SK-N-SH treated with all-trans-retinoic acid at 6 μM for 48 hours (cell line): ENCODE data around the gene CPPED1.

ENCODE experiments used
- ATAC-seq: fragments of 200-7000 bp; cut with Tn5 transposase; 3 replicates; pipeline ENCODE4 v1.9.1; 2020; ENCODE audit warnings: mild to moderate bottlenecking, moderate library complexity
- ARNTL ChIP-seq: fragments of 450-650 bp; formaldehyde crosslinking; IDR thresholded peaks from 2 replicates; pipeline ENCODE4 v1.5.0; 2020; ENCODE audit warnings: low read depth, mild to moderate bottlenecking, moderate library complexity, borderline replicate concordance
- BACH2 ChIP-seq: fragments of 250-450 bp; sonication (Bioruptor Pico); IDR thresholded peaks from 2 replicates; pipeline ENCODE4 v1.9.0; 2021; ENCODE audit warnings: mild to moderate bottlenecking, borderline replicate concordance
- CSDC2 ChIP-seq: fragments of 250-450 bp; sonication (Bioruptor Pico); IDR thresholded peaks from 2 replicates; pipeline ENCODE4 v1.5.0; 2020; ENCODE audit warnings: mild to moderate bottlenecking, moderate library complexity
- ESRRG ChIP-seq: fragments of 250-450 bp; sonication (Bioruptor Pico); IDR thresholded peaks from 2 replicates; pipeline ENCODE4 v1.6.1; 2021; ENCODE audit warnings: mild to moderate bottlenecking
- GLIS3 ChIP-seq: fragments of 250-450 bp; sonication (Bioruptor Pico); IDR thresholded peaks from 2 replicates; pipeline ENCODE4 v1.5.0; 2020; ENCODE audit warnings: mild to moderate bottlenecking, moderate library complexity
- ISL1 ChIP-seq: fragments of 250-450 bp; sonication (Bioruptor Pico); IDR thresholded peaks from 2 replicates; pipeline ENCODE4 v2.1.2; 2022; ENCODE audit warnings: mild to moderate bottlenecking, moderate library complexity
- OSR1 ChIP-seq: fragments of 250-450 bp; sonication (Bioruptor Pico); IDR thresholded peaks from 2 replicates; pipeline ENCODE4 v1.8.0; 2022; ENCODE audit warnings: moderate library complexity, mild to moderate bottlenecking, inconsistent platforms
- PPARA ChIP-seq: fragments of 250-450 bp; sonication (Bioruptor Pico); IDR thresholded peaks from 2 replicates; pipeline ENCODE4 v1.5.0; 2020; ENCODE audit warnings: mild to moderate bottlenecking, borderline replicate concordance
- RARB ChIP-seq: fragments of 250-450 bp; sonication (Bioruptor Pico); IDR thresholded peaks from 2 replicates; pipeline ENCODE4 v1.8.0; 2021; ENCODE audit warnings: mild to moderate bottlenecking, moderate library complexity
- SNAI2 ChIP-seq: fragments of 250-450 bp; sonication (Bioruptor Pico); IDR thresholded peaks from 2 replicates; pipeline ENCODE4 v1.5.0; 2020; ENCODE audit warnings: mild to moderate bottlenecking, moderate library complexity
- TOX ChIP-seq: fragments of 250-450 bp; sonication (Bioruptor Pico); IDR thresholded peaks from 2 replicates; pipeline ENCODE4 v1.8.0; 2021; ENCODE audit warnings: mild to moderate bottlenecking, moderate library complexity, borderline replicate concordance
- ZC3H10 ChIP-seq: fragments of 250-450 bp; sonication (Bioruptor Pico); IDR thresholded peaks from 2 replicates; pipeline ENCODE4 v1.5.1; 2021; ENCODE audit warnings: mild to moderate bottlenecking, moderate library complexity
- ZFP3 ChIP-seq: fragments of 250-450 bp; sonication (Bioruptor Pico); IDR thresholded peaks from 2 replicates; pipeline ENCODE4 v1.5.0; 2020; ENCODE audit warnings: mild to moderate bottlenecking, moderate library complexity
- ZFP30 ChIP-seq: fragments of 450-650 bp; formaldehyde crosslinking; IDR thresholded peaks from 2 replicates; pipeline ENCODE4 v1.5.0; 2022; ENCODE audit warnings: mild to moderate bottlenecking, moderate library complexity
- ZNF70 ChIP-seq: fragments of 450-650 bp; formaldehyde crosslinking; IDR thresholded peaks from 2 replicates; pipeline ENCODE4 v1.5.0; 2020; ENCODE audit warnings: mild to moderate bottlenecking, moderate library complexity
- TF ChIP-seq, protein P1 (sequence below): fragments of 250-450 bp; sonication (Bioruptor Pico); IDR thresholded peaks from 2 replicates; pipeline ENCODE4 v1.5.0; 2020; ENCODE audit warnings: mild to moderate bottlenecking, moderate library complexity
- TF ChIP-seq, protein P2 (sequence below): fragments of 250-450 bp; sonication (Bioruptor Pico); IDR thresholded peaks from 2 replicates; pipeline ENCODE4 v1.5.1; 2020; ENCODE audit warnings: low read depth, mild to moderate bottlenecking, moderate library complexity
- TF ChIP-seq, protein P3 (sequence below): fragments of 250-450 bp; sonication (Bioruptor Pico); IDR thresholded peaks from 2 replicates; pipeline ENCODE4 v1.8.0; 2020; ENCODE audit warnings: mild to moderate bottlenecking, moderate library complexity, borderline replicate concordance
- TF ChIP-seq, protein P4 (sequence below): fragments of 250-450 bp; sonication (Bioruptor Pico); IDR thresholded peaks from 2 replicates; pipeline ENCODE4 v1.5.1; 2021; ENCODE audit warnings: mild to moderate bottlenecking, moderate library complexity

Gene CPPED1

DNA sequence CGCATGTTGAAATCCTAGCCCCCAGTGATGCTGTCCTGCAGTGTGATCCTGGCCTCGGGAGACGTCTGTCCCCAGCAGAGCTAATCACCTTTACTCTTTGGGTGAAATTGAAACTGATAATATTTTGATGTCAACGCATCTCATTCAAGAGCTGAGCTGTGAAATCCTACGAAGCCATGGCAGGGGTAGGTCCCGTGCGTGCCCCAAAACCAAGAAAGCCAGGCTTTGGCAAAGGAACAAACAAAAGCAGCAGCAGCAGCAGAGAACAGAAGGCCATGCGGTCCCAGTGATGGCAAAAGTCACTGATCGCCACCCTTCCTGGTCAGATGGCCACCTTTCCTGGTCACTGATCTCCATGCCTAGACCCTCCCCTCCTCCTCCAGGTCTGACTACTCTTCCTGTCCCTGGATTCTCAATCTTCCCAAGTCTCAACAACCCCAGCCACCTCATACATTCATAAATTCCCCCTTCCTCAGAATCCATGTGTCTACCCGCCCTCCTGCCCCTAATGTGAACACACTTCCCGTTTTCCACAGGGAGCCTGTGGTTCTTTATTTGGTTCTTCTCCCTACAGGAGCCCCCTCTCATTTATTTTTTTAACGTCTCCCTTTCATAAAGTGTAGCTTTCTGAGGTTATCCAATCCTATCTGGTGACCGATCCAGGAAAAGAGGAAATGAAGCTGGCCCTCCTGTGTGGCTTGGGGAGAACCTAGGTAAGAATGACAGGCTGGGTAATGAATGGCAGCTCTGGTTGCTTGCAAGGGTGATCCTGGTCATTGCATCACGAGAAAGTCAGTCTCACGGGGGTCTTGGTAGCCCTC lies 50.3 kb downstream of the CPPED1 start:
- no peak for ATAC-seq
- no peak for TF ChIP-seq BACH2 (CRISPR knock-in tag)

DNA sequence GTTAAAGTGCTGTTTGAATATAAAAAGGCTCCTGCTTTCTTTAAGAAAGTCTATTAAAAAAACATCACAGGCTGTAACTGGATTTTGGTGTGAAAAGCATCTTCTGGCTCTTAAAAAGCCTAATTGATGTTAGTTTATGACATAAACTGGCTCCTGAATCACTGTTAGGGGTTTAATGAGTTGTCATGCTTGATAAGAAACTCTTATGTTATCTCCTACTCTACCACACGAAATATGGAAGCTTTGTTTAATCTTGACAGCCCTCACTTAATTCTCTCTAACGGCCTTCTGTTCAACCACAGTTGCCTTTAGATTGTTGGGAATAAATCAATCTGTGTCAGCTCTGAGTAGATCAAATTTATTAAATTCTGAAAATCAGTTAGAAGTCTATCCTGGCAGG lies 51.5 kb downstream of the CPPED1 start:
- TF ChIP-seq, protein P1, sequence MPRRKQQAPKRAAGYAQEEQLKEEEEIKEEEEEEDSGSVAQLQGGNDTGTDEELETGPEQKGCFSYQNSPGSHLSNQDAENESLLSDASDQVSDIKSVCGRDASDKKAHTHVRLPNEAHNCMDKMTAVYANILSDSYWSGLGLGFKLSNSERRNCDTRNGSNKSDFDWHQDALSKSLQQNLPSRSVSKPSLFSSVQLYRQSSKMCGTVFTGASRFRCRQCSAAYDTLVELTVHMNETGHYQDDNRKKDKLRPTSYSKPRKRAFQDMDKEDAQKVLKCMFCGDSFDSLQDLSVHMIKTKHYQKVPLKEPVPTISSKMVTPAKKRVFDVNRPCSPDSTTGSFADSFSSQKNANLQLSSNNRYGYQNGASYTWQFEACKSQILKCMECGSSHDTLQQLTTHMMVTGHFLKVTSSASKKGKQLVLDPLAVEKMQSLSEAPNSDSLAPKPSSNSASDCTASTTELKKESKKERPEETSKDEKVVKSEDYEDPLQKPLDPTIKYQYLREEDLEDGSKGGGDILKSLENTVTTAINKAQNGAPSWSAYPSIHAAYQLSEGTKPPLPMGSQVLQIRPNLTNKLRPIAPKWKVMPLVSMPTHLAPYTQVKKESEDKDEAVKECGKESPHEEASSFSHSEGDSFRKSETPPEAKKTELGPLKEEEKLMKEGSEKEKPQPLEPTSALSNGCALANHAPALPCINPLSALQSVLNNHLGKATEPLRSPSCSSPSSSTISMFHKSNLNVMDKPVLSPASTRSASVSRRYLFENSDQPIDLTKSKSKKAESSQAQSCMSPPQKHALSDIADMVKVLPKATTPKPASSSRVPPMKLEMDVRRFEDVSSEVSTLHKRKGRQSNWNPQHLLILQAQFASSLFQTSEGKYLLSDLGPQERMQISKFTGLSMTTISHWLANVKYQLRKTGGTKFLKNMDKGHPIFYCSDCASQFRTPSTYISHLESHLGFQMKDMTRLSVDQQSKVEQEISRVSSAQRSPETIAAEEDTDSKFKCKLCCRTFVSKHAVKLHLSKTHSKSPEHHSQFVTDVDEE = peak; percentile 43; the same call in 1 of the 2 replicates
- TF ChIP-seq SNAI2 (CRISPR knock-in tag) (no peak), ISL1 (CRISPR knock-in tag) (peak; percentile 24; the same call in 1 of the 2 replicates), TOX (CRISPR knock-in tag) (no peak), ZC3H10 (CRISPR knock-in tag) (no peak), ZFP3 (CRISPR knock-in tag) (peak; percentile 42; the same call in 1 of the 2 replicates), ESRRG (CRISPR knock-in tag) (no peak), ARNTL (CRISPR knock-in tag) (no peak)
- TF ChIP-seq, protein P2, sequence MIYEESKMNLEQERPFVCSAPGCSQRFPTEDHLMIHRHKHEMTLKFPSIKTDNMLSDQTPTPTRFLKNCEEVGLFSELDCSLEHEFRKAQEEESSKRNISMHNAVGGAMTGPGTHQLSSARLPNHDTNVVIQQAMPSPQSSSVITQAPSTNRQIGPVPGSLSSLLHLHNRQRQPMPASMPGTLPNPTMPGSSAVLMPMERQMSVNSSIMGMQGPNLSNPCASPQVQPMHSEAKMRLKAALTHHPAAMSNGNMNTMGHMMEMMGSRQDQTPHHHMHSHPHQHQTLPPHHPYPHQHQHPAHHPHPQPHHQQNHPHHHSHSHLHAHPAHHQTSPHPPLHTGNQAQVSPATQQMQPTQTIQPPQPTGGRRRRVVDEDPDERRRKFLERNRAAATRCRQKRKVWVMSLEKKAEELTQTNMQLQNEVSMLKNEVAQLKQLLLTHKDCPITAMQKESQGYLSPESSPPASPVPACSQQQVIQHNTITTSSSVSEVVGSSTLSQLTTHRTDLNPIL = no peak
- TF ChIP-seq, all 23 proteins: peak for 3
- ATAC-seq = no peak

DNA sequence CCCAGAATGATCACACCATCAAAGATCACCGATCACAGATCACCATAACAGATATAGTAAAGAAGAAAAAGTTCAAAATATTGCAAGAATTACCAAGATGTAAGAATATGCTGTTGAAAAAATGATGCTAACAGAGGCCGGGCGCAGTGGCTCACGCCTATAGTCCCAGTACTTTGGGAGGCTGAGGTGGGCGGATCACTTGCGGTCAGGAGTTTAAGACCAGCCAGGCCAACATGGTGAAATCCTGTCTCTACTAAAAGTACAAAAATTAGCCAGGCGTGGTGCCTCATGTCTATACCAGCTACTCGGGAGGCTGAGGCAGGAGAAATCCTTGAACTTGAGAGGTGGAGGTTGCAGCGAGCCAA lies 53.2 kb downstream of the CPPED1 start:
- TF ChIP-seq SNAI2 (CRISPR knock-in tag) = no peak
- TF ChIP-seq PPARA = no peak
- no peak for TF ChIP-seq ZC3H10 (CRISPR knock-in tag)
- TF ChIP-seq, protein P1 = no peak
- TF ChIP-seq ISL1 (CRISPR knock-in tag) = no peak
- TF ChIP-seq, protein P3, sequence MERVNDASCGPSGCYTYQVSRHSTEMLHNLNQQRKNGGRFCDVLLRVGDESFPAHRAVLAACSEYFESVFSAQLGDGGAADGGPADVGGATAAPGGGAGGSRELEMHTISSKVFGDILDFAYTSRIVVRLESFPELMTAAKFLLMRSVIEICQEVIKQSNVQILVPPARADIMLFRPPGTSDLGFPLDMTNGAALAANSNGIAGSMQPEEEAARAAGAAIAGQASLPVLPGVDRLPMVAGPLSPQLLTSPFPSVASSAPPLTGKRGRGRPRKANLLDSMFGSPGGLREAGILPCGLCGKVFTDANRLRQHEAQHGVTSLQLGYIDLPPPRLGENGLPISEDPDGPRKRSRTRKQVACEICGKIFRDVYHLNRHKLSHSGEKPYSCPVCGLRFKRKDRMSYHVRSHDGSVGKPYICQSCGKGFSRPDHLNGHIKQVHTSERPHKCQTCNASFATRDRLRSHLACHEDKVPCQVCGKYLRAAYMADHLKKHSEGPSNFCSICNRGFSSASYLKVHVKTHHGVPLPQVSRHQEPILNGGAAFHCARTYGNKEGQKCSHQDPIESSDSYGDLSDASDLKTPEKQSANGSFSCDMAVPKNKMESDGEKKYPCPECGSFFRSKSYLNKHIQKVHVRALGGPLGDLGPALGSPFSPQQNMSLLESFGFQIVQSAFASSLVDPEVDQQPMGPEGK (CRISPR knock-in tag) = no peak
- TF ChIP-seq ZNF70 (CRISPR knock-in tag) = no peak
- no peak for TF ChIP-seq RARB
- ATAC-seq = no peak

DNA sequence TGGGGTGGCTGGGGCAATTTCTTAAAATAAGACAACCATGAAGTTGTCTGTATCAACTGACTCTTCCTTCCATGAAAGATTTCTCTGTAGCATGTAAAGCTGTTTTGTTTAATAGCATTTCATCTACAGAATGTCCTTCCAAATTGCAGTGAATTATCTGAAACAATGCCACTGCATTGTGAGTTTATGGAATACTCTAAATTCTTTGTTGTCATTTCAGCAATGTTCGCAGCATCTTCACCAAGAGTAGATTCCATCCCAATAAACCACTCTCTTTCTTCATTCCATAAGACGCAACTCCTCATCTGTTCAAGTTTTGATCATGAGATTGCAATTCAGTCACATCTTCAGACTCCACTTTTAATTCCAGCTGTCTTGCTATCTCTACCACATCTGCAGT lies 54.6 kb downstream of the CPPED1 start:
- no peak for ATAC-seq
- TF ChIP-seq ZC3H10 (CRISPR knock-in tag) (no peak), CSDC2 (CRISPR knock-in tag) (no peak), OSR1 (CRISPR knock-in tag) (no peak), SNAI2 (CRISPR knock-in tag) (no peak)

DNA sequence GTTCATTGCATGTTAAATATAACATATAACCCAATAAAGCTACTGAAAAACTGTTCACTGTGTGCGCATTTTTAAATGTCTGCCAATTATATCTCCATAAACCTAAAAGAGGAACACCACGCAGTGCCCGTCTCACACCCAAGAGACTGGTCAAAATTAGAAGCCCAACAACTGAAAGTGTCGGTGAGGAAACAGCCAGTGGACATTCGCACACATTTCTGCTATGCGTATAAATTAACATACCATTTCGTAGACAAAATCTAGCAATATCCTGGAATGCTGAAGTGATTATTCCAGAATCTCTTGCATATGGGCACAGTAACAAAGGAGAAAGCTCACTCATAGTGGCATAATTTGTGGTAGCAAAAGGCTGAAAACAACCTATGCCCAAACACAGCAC lies 55.9 kb downstream of the CPPED1 start:
- no peak for TF ChIP-seq ZFP30 (CRISPR knock-in tag)
- TF ChIP-seq SNAI2 (CRISPR knock-in tag) = no peak
- TF ChIP-seq ZFP3 (CRISPR knock-in tag) = no peak
- TF ChIP-seq ESRRG (CRISPR knock-in tag) = no peak
- TF ChIP-seq GLIS3 (CRISPR knock-in tag) = no peak
- no peak for TF ChIP-seq BACH2 (CRISPR knock-in tag)
- TF ChIP-seq, protein P4, sequence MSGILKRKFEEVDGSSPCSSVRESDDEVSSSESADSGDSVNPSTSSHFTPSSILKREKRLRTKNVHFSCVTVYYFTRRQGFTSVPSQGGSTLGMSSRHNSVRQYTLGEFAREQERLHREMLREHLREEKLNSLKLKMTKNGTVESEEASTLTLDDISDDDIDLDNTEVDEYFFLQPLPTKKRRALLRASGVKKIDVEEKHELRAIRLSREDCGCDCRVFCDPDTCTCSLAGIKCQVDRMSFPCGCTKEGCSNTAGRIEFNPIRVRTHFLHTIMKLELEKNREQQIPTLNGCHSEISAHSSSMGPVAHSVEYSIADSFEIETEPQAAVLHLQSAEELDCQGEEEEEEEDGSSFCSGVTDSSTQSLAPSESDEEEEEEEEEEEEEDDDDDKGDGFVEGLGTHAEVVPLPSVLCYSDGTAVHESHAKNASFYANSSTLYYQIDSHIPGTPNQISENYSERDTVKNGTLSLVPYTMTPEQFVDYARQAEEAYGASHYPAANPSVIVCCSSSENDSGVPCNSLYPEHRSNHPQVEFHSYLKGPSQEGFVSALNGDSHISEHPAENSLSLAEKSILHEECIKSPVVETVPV (CRISPR knock-in tag) = no peak
- TF ChIP-seq, all 23 proteins: peak for 0
- ATAC-seq = no peak
